A673 (cell line): ENCODE measurements around the gene SEMA3A. TPM values are rescaled to one million over a fixed set of nuclear protein-coding genes. Genes with fewer than 3 reads are reported as not detected.
A peak's percentile ranks its signal among the peaks of the same experiment; 100 is the strongest.

Experiments
- BruUV-seq: library from RNA; stranded (reverse); fragments of 400-500 nt; replicated peaks from 2 replicates; lab custom pipeline; 2021; lab: Mats Ljungman, UMichigan
- CTCF ChIA-PET: fragments of 300-600 bp; sonication (Branson Sonifier 250); formaldehyde crosslinking; loops from one replicate; lab custom pipeline; 2022; ENCODE audit warnings: antibody characterized with exemption; lab: Charles Lee
- POLR2A ChIA-PET: fragments of 300-600 bp; sonication (Branson Sonifier 250); formaldehyde crosslinking; loops from one replicate; lab custom pipeline; 2022; ENCODE audit warnings: antibody characterized with exemption; ENCODE audit not compliant: low non-redundant PET; lab: Charles Lee
- DNase-seq: peaks from one replicate; pipeline ENCODE4 v3.0.0-alpha.2; 2015; ENCODE audit warnings: low spot score
- H3K27ac ChIP-seq: fragments of 200-600 bp; sonication (generic); 2 replicates; pipeline ENCODE4 v1.5.1; 2016; ENCODE audit warnings: mixed run types, low read depth, mild to moderate bottlenecking, mixed read lengths, antibody characterized with exemption, low read length; ENCODE audit not compliant: poor library complexity, severe bottlenecking
- H3K27me3 ChIP-seq: fragments of 200-600 bp; sonication (generic); replicated peaks from 2 replicates; pipeline ENCODE4 v1.6.1; 2017; ENCODE audit warnings: mixed run types, low read depth, mild to moderate bottlenecking, mixed read lengths, antibody characterized with exemption, low read length; ENCODE audit not compliant: insufficient read depth, poor library complexity
- H3K36me3 ChIP-seq: fragments of 200-600 bp; sonication (generic); 2 replicates; pipeline ENCODE4 v1.6.1; 2016; ENCODE audit warnings: mixed run types, mild to moderate bottlenecking, mixed read lengths, antibody characterized with exemption, low read length; ENCODE audit not compliant: insufficient read depth, poor library complexity, severe bottlenecking
- H3K4me1 ChIP-seq: fragments of 200-600 bp; sonication (generic); 2 replicates; pipeline ENCODE4 v1.6.1; 2017; ENCODE audit warnings: mixed run types, mild to moderate bottlenecking, mixed read lengths, antibody characterized with exemption, low read length; ENCODE audit not compliant: insufficient read depth, poor library complexity, severe bottlenecking
- H3K4me3 ChIP-seq: fragments of 200-600 bp; sonication (generic); 2 replicates; pipeline ENCODE4 v1.5.1; 2016; ENCODE audit warnings: low read depth, mixed run types, mild to moderate bottlenecking, mixed read lengths, low read length; ENCODE audit not compliant: poor library complexity, severe bottlenecking
- H3K9me3 ChIP-seq: fragments of 200-600 bp; sonication (generic); 2 replicates; pipeline ENCODE4 v1.6.1; 2016; ENCODE audit warnings: mixed run types, low read depth, mild to moderate bottlenecking, mixed read lengths, antibody characterized with exemption, low read length; ENCODE audit not compliant: poor library complexity, severe bottlenecking
- CTCF ChIP-seq: fragments of 300-800, 200-600 bp; sonication (generic); conservative IDR thresholded peaks from 2 replicates; pipeline ENCODE4 v1.5.1; 2017; ENCODE audit warnings: low read depth, mild to moderate bottlenecking, antibody characterized with exemption, low read length, moderate library complexity, mixed read lengths
- EZH2 ChIP-seq: fragments of 200-600 bp; sonication (generic); IDR thresholded peaks from 2 replicates; pipeline ENCODE4 v1.6.1; 2017; ENCODE audit warnings: borderline replicate concordance, low read depth, mild to moderate bottlenecking, mixed read lengths, antibody characterized with exemption, low read length; ENCODE audit not compliant: poor library complexity, severe bottlenecking
- intact Hi-C: fragments of 100-400 bp; cut with micrococcal nuclease; formaldehyde crosslinking; loops from one replicate; pipeline ENCODE4 v1.10.0; 2022; ENCODE audit not compliant: unreplicated experiment
- total RNA-seq: library from RNA; stranded (reverse); gene quantifications from 2 replicates; pipeline ENCODE4 v1.2.3, GENCODE V29; 2021

The SEMA3A gene
- total RNA-seq, 1 experiment from 2014 or later, result 22.8 TPM

GRCh38 chr7:84025332-84025927 is 169.2 kb downstream of the SEMA3A start:
- Histone ChIP-seq H3K27ac (peak overlapping the region; percentile 47), H3K4me3 (no peak overlapping the region), H3K36me3 (no peaks in the 10 kb centered on the region), H3K9me3 (no peaks in the 10 kb centered on the region), H3K4me1 (peaks cover 36% of the 10 kb centered on the region), H3K27me3 (no peaks in the 10 kb centered on the region)
- no peak for TF ChIP-seq CTCF
- TF ChIP-seq EZH2, result no peak
- intact Hi-C loops, result no loop called here
- BruUV-seq, result no TSS peak
- ChIA-PET POLR2A (interaction anchor here (0.6 kb wide), 1 partner anchor 8 kb away, joined by 3 read pairs; no protein-coding TSS in a partner anchor), CTCF (no interaction called here)
- DNase-seq, result peak; percentile 80

- H3K36me3 ChIP-seq, result no peaks in the 10 kb centered on the region
- peaks cover 27% of the 10 kb centered on the region for H3K4me1 ChIP-seq
- DNase-seq, result no peak
- no peak overlapping the region for H3K4me3 ChIP-seq
- intact Hi-C loops, result no loop called here
- H3K27ac ChIP-seq, result no peak overlapping the region
- no peaks in the 10 kb centered on the region for H3K27me3 ChIP-seq
- BruUV-seq, result no TSS peak
- CTCF ChIA-PET, result no interaction called here
- POLR2A ChIA-PET, result no interaction called here
- no peaks in the 10 kb centered on the region for H3K9me3 ChIP-seq
- TF ChIP-seq EZH2, result no peak
- TF ChIP-seq CTCF, result no peak
Observed at GRCh38 chr7:84022684-84023308, 171.8 kb downstream of the SEMA3A start.

GRCh38 chr7:84022009-84022408 is 172.6 kb downstream of the SEMA3A start:
- intact Hi-C loops, result no loop called here
- H3K9me3 ChIP-seq, result no peaks in the 10 kb centered on the region
- H3K36me3 ChIP-seq, result no peaks in the 10 kb centered on the region
- H3K4me3 ChIP-seq, result no peak overlapping the region
- CTCF ChIA-PET, result no interaction called here
- H3K4me1 ChIP-seq, result peaks cover 22% of the 10 kb centered on the region
- POLR2A ChIA-PET, result no interaction called here
- no peak overlapping the region for H3K27ac ChIP-seq
- no peak for DNase-seq
- no TSS peak for BruUV-seq
- no peaks in the 10 kb centered on the region for H3K27me3 ChIP-seq
- TF ChIP-seq EZH2 (no peak), CTCF (no peak)
